Neural cell (in vitro differentiated cells): ENCODE data around the gene SAMD15.

Experiments used
- CTCF ChIP-seq: fragments of 450-650 bp; IDR thresholded peaks from 2 replicates; pipeline ENCODE4 v1.5.1; 2014; ENCODE audit warnings: antibody characterized with exemption, mild to moderate bottlenecking, moderate library complexity; ENCODE audit not compliant: poor library complexity, severe bottlenecking
- EZH2 ChIP-seq: fragments of 200-600, 300-800 bp; shearing (Covaris generic), sonication (generic); IDR thresholded peaks from 2 replicates; pipeline ENCODE4 v1.6.1; 2014; ENCODE audit warnings: antibody characterized with exemption, low read length, borderline replicate concordance, mild to moderate bottlenecking; ENCODE audit not compliant: insufficient read depth, poor library complexity, severe bottlenecking
- MXI1 ChIP-seq: fragments of 450-650 bp; conservative IDR thresholded peaks from 2 replicates; pipeline ENCODE4 v1.6.1; 2014; ENCODE audit warnings: antibody characterized with exemption, mild to moderate bottlenecking; ENCODE audit not compliant: poor library complexity, severe bottlenecking
- POLR2AphosphoS5 ChIP-seq: IDR thresholded peaks from 2 replicates; pipeline ENCODE4 v1.6.1; 2012
- RAD21 ChIP-seq: fragments of 450-650 bp; conservative IDR thresholded peaks from 2 replicates; pipeline ENCODE4 v1.6.1; 2014; ENCODE audit warnings: antibody characterized with exemption, mild to moderate bottlenecking, moderate library complexity
- REST ChIP-seq: IDR thresholded peaks from 2 replicates; pipeline ENCODE4 v1.6.1; 2012; ENCODE audit warnings: borderline replicate concordance
- SMC3 ChIP-seq: fragments of 450-650 bp; conservative IDR thresholded peaks from 2 replicates; pipeline ENCODE4 v1.6.1; 2014; ENCODE audit warnings: antibody characterized with exemption, mild to moderate bottlenecking, moderate library complexity; ENCODE audit not compliant: poor library complexity
- TAF1 ChIP-seq: IDR thresholded peaks from 2 replicates; pipeline ENCODE4 v1.6.1; 2012; ENCODE audit warnings: low read depth

GRCh38 chr14:77439861-77440260, 62.7 kb downstream of the SAMD15 start:
- TF ChIP-seq CTCF (no peak), REST (no peak), RAD21 (no peak), TAF1 (no peak), POLR2AphosphoS5 (no peak), EZH2 (no peak), MXI1 (no peak), SMC3 (no peak)
